GM12872 (cell line): Measurements from ENCODE around the gene MALT1.

ENCODE experiments used
- CTCF ChIP-seq: IDR thresholded peaks from 3 replicates; pipeline ENCODE4 v1.5.1; 2011; ENCODE audit warnings: low read depth, mild to moderate bottlenecking, low read length, moderate library complexity; ENCODE audit not compliant: insufficient read depth

The MALT1 gene

GRCh38 chr18:58645398-58645797 lies 25.9 kb upstream of the MALT1 start:
- no peak for TF ChIP-seq CTCF

GRCh38 chr18:58646334-58646862 lies 24.9 kb upstream of the MALT1 start:
- TF ChIP-seq CTCF: no peak

- TF ChIP-seq CTCF: no peak
Observed at GRCh38 chr18:58649966-58650816, 21.1 kb upstream of the MALT1 start.

GRCh38 chr18:58653814-58654509 lies 17.3 kb upstream of the MALT1 start:
- TF ChIP-seq CTCF: no peak

GRCh38 chr18:58654896-58655614 lies 16.2 kb upstream of the MALT1 start:
- no peak for TF ChIP-seq CTCF

GRCh38 chr18:58657081-58657480 lies 14.2 kb upstream of the MALT1 start:
- no peak for TF ChIP-seq CTCF

- no peak for TF ChIP-seq CTCF
Observed at GRCh38 chr18:58657494-58657893, 13.8 kb upstream of the MALT1 start.
